Nephron (organoid): Measurements from ENCODE around the gene AMBP.

ENCODE experiments used
- H3K27ac Mint-ChIP-seq, 3 experiments: 2 replicates each; pipeline ENCODE4 v1.8.0; 2020; ENCODE audit warnings: mixed read lengths in 3 of 3, mild to moderate bottlenecking in 2 of 3, moderate library complexity in 1 of 3
- H3K27me3 Mint-ChIP-seq: 2 replicates; pipeline ENCODE4 v1.8.0; 2021; ENCODE audit warnings: low read depth, mild to moderate bottlenecking, moderate library complexity, mixed read lengths
- H3K36me3 Mint-ChIP-seq: 2 replicates; pipeline ENCODE4 v1.8.0; 2020; ENCODE audit warnings: low read depth, mixed read lengths
- H3K4me1 Mint-ChIP-seq: 2 replicates; pipeline ENCODE4 v1.8.0; 2020; ENCODE audit warnings: mixed read lengths
- H3K4me3 Mint-ChIP-seq, 3 experiments: 2 replicates each; pipeline ENCODE4 v1.8.0; 2020; ENCODE audit warnings: mild to moderate bottlenecking in 3 of 3, mixed read lengths in 3 of 3, moderate library complexity in 2 of 3
- H3K9me3 Mint-ChIP-seq: 2 replicates; pipeline ENCODE4 v1.8.0; 2020; ENCODE audit warnings: mixed read lengths
- TF ChIP-seq, protein P1 (sequence below), 3 experiments: fragments of 200-600 bp; sonication (generic); IDR thresholded peaks; one replicate each; pipeline ENCODE4 v1.5.0; 2021; ENCODE audit warnings: antibody characterized with exemption in 3 of 3; ENCODE audit not compliant: unreplicated experiment in 3 of 3

AMBP gene

GRCh38 chr9:114050226-114050568 lies 27.9 kb downstream of the AMBP start:
- Mint-ChIP-seq H3K36me3 (peaks cover 86% of the 10 kb centered on the region), H3K27me3 (no peaks in the 10 kb centered on the region), H3K4me1 (no peaks in the 10 kb centered on the region), H3K4me3 (no peak overlapping the region), H3K27ac (no peak overlapping the region), H3K9me3 (peaks cover 7% of the 10 kb centered on the region)
- TF ChIP-seq, protein P1, sequence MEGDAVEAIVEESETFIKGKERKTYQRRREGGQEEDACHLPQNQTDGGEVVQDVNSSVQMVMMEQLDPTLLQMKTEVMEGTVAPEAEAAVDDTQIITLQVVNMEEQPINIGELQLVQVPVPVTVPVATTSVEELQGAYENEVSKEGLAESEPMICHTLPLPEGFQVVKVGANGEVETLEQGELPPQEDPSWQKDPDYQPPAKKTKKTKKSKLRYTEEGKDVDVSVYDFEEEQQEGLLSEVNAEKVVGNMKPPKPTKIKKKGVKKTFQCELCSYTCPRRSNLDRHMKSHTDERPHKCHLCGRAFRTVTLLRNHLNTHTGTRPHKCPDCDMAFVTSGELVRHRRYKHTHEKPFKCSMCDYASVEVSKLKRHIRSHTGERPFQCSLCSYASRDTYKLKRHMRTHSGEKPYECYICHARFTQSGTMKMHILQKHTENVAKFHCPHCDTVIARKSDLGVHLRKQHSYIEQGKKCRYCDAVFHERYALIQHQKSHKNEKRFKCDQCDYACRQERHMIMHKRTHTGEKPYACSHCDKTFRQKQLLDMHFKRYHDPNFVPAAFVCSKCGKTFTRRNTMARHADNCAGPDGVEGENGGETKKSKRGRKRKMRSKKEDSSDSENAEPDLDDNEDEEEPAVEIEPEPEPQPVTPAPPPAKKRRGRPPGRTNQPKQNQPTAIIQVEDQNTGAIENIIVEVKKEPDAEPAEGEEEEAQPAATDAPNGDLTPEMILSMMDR (IDR thresholded peaks at IDR 0.05; ENCODE audit: unreplicated experiment in 3 of 3), result no peak

GRCh38 chr9:114049441-114050225 lies 28.5 kb downstream of the AMBP start:
- H3K36me3 Mint-ChIP-seq, result peaks cover 91% of the 10 kb centered on the region
- no peaks in the 10 kb centered on the region for H3K4me1 Mint-ChIP-seq

GRCh38 chr9:114048533-114049415 lies 29.3 kb downstream of the AMBP start:
- Mint-ChIP-seq H3K4me1 (no peaks in the 10 kb centered on the region), H3K36me3 (peaks cover 92% of the 10 kb centered on the region)

More at GRCh38 chr9:114049441-114050225, 28.5 kb downstream of the AMBP start:
- Mint-ChIP-seq H3K4me3 (no peak overlapping the region), H3K27ac (no peak overlapping the region), H3K9me3 (peaks cover 9% of the 10 kb centered on the region), H3K27me3 (no peaks in the 10 kb centered on the region)
- TF ChIP-seq, protein P1 (IDR thresholded peaks at IDR 0.05; ENCODE audit: unreplicated experiment in 3 of 3), result no peak

DNA sequence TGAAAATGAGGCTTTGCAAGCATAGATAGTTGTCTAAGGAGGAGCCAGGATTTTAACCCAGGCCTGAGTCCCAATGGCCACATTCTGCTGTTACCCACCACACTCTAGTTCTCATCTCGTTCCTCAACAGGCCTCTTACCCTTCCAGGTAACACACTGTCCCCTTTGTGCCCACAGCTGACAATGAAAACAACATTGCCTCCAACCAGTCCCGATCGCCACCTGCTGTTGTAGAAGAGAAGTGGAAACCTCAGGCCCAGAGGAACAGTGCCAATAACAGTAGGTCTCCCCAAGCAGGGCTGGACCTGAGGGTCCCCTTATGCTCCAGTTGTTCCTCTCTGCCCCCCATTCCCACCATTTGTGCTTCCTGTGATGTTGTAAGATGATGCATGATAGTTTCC lies 30.4 kb downstream of the AMBP start:
- Mint-ChIP-seq H3K9me3 (peaks cover 28% of the 10 kb centered on the region), H3K36me3 (peaks cover 92% of the 10 kb centered on the region), H3K4me1 (no peaks in the 10 kb centered on the region), H3K4me3 (no peak overlapping the region), H3K27ac (peak overlapping the region in 1 of 3 experiments; percentile 63), H3K27me3 (no peaks in the 10 kb centered on the region)
- TF ChIP-seq, protein P1 (IDR thresholded peaks at IDR 0.05; ENCODE audit: unreplicated experiment in 3 of 3), result peak in 1 of 3 experiments; percentile 14

More at GRCh38 chr9:114048533-114049415, 29.3 kb downstream of the AMBP start:
- no peaks in the 10 kb centered on the region for H3K27me3 Mint-ChIP-seq
- TF ChIP-seq, protein P1 (IDR thresholded peaks at IDR 0.05; ENCODE audit: unreplicated experiment in 3 of 3), result no peak
- H3K4me3 Mint-ChIP-seq, result no peak overlapping the region
- H3K9me3 Mint-ChIP-seq, result peaks cover 18% of the 10 kb centered on the region
- H3K27ac Mint-ChIP-seq, result no peak overlapping the region

GRCh38 chr9:114046875-114047274 lies 31.2 kb downstream of the AMBP start:
- H3K4me1 Mint-ChIP-seq, result no peaks in the 10 kb centered on the region
- H3K9me3 Mint-ChIP-seq, result peaks cover 32% of the 10 kb centered on the region
- no peak overlapping the region for H3K4me3 Mint-ChIP-seq
- H3K27ac Mint-ChIP-seq, result no peak overlapping the region
- peaks cover 94% of the 10 kb centered on the region for H3K36me3 Mint-ChIP-seq
- no peaks in the 10 kb centered on the region for H3K27me3 Mint-ChIP-seq
- TF ChIP-seq, protein P1 (IDR thresholded peaks at IDR 0.05; ENCODE audit: unreplicated experiment in 3 of 3), result no peak
